Peyer's patch (tissue), 4 donors: ENCODE data around the gene SETD1A. TPM values are rescaled to one million over a fixed set of nuclear protein-coding genes. Genes with fewer than 3 reads are reported as not detected.

ENCODE experiments used
- DNase-seq, 3 donors: peaks; one replicate each; pipeline ENCODE4 v3.0.0-alpha.2; 2017 to 2019
- H3K27ac ChIP-seq, 4 donors: fragments of 200-600 bp; sonication (generic); one replicate each; pipeline ENCODE4 v1.5.1; 2016 to 2019
- H3K27me3 ChIP-seq, 2 donors: fragments of 200-600 bp; sonication (generic); one replicate each; pipeline ENCODE4 v1.5.1; 2019
- H3K36me3 ChIP-seq, 3 donors: fragments of 200-600 bp; sonication (generic); one replicate each; pipeline ENCODE4 v1.5.1; 2016 to 2019
- H3K4me1 ChIP-seq, 4 donors: fragments of 200-600 bp; sonication (generic); one replicate each; pipeline ENCODE4 v1.5.1; 2016 to 2019
- H3K4me3 ChIP-seq, 4 donors: fragments of 200-600 bp; sonication (generic); 1 replicate in 3 of 4; 2 replicates in 1 of 4; pipeline ENCODE4 v1.5.1; 2016 to 2019; ENCODE audit warnings: mild to moderate bottlenecking in 1 of 4
- H3K9me3 ChIP-seq, 4 donors: fragments of 200-600 bp; sonication (generic); one replicate each; pipeline ENCODE4 v1.5.1; 2016 to 2019; ENCODE audit warnings: mild to moderate bottlenecking in 1 of 4
- POLR2A ChIP-seq, 2 donors: fragments of 450-650 bp; IDR thresholded peaks; one replicate each; pipeline ENCODE4 v1.5.1; 2017; ENCODE audit warnings: antibody characterized with exemption in 2 of 2, mild to moderate bottlenecking in 2 of 2, moderate library complexity in 2 of 2
- total RNA-seq, 4 donors: library from RNA; depleted of rRNA; stranded (reverse); fragments of >200 nt; gene quantifications; one replicate each; pipeline ENCODE4 v1.1.0, GENCODE V29; 2016
- TF ChIP-seq, protein P1 (sequence below), 6 experiments: fragments of 450-650 bp in 4 of 6; fragments of 200-600 bp in 2 of 6; sonication (generic) in 1 of 6; IDR thresholded peaks; one replicate each; pipeline ENCODE4 v1.5.1; 2017 to 2019; ENCODE audit warnings: antibody characterized with exemption in 6 of 6, mild to moderate bottlenecking in 3 of 6, moderate library complexity in 1 of 6

SETD1A gene
- total RNA-seq, 4 donors from 2014 or later, result 10.0 to 22.0 (median 16.5) TPM

DNA sequence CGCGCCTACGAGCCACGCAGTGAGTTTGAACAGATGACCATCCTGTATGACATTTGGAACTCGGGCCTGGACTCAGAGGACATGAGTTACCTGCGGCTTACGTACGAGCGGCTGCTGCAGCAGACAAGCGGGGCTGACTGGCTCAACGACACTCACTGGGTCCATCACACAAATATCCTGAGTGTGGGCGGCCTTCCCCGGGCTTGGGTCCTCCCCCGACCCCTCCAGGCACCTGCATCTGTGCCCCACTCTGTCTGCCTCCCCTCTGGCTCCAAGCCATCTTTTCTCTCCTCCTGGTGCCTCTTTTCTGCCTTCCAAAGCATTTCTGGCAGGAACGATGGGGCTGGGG lies 22.4 kb downstream of the SETD1A start:
- peaks cover 0 to 74% (median 0%) of the 10 kb centered on the region in 3 donors for H3K36me3 ChIP-seq
- no peak overlapping the region for H3K27ac ChIP-seq
- H3K27me3 ChIP-seq, result no peaks in the 10 kb centered on the region
- peaks cover 0 to 3% (median 0%) of the 10 kb centered on the region in 4 donors for H3K4me1 ChIP-seq
- no peak overlapping the region for H3K4me3 ChIP-seq
- no peaks in the 10 kb centered on the region for H3K9me3 ChIP-seq
- no peak for DNase-seq
- TF ChIP-seq POLR2A (IDR thresholded peaks at IDR 0.05), result no peak
- TF ChIP-seq, protein P1, sequence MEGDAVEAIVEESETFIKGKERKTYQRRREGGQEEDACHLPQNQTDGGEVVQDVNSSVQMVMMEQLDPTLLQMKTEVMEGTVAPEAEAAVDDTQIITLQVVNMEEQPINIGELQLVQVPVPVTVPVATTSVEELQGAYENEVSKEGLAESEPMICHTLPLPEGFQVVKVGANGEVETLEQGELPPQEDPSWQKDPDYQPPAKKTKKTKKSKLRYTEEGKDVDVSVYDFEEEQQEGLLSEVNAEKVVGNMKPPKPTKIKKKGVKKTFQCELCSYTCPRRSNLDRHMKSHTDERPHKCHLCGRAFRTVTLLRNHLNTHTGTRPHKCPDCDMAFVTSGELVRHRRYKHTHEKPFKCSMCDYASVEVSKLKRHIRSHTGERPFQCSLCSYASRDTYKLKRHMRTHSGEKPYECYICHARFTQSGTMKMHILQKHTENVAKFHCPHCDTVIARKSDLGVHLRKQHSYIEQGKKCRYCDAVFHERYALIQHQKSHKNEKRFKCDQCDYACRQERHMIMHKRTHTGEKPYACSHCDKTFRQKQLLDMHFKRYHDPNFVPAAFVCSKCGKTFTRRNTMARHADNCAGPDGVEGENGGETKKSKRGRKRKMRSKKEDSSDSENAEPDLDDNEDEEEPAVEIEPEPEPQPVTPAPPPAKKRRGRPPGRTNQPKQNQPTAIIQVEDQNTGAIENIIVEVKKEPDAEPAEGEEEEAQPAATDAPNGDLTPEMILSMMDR (IDR thresholded peaks at IDR 0.05), result no peak

DNA sequence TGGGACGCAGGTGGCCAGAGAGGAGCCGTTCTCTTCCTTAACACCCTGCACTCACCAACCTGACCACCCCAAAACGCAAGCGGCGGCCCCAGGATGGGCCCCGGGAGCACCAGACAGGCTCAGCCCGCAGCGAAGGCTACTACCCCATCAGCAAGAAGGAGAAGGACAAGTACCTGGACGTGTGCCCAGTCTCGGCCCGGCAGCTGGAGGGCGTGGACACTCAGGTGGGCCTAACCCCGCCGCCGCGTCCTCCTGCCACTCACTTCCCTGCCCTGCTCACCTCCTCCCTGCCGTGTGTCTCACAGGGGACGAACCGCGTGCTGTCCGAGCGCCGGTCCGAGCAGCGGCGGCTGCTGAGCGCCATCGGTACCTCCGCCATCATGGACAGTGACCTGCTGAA lies 22.9 kb downstream of the SETD1A start:
- Histone ChIP-seq H3K4me3 (no peak overlapping the region), H3K27ac (no peak overlapping the region), H3K27me3 (no peaks in the 10 kb centered on the region), H3K4me1 (peaks cover 0 to 6% (median 2%) of the 10 kb centered on the region in 4 donors), H3K9me3 (no peaks in the 10 kb centered on the region), H3K36me3 (peaks cover 0 to 71% (median 0%) of the 10 kb centered on the region in 3 donors)
- TF ChIP-seq POLR2A (IDR thresholded peaks at IDR 0.05), result no peak
- TF ChIP-seq, protein P1 (IDR thresholded peaks at IDR 0.05), result no peak
- no peak for DNase-seq

DNA sequence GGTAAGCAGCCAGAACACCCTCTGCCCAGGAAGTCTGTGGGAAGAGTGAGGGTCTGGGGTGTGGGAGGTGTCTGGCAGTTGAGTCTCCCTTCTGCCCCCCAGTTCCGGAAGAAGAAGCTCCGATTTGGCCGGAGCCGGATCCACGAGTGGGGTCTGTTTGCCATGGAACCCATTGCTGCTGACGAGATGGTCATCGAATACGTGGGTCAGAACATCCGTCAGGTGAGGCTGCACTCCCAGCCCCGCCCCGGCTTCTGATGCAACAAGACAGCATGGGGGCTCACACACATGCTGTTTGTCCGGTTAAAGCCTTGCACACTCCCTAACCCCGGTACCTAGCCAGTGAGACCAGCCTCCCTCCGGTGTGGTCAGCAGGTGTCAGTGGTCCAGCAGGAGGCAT lies 23.4 kb downstream of the SETD1A start:
- H3K4me1 ChIP-seq, result peaks cover 0 to 8% (median 3%) of the 10 kb centered on the region in 4 donors
- TF ChIP-seq, protein P1 (IDR thresholded peaks at IDR 0.05), result no peak
- TF ChIP-seq POLR2A (IDR thresholded peaks at IDR 0.05), result no peak
- H3K27me3 ChIP-seq, result no peaks in the 10 kb centered on the region
- no peak overlapping the region for H3K27ac ChIP-seq
- H3K36me3 ChIP-seq, result peaks cover 0 to 66% (median 0%) of the 10 kb centered on the region in 3 donors
- no peaks in the 10 kb centered on the region for H3K9me3 ChIP-seq
- no peak for DNase-seq
- no peak overlapping the region for H3K4me3 ChIP-seq

DNA sequence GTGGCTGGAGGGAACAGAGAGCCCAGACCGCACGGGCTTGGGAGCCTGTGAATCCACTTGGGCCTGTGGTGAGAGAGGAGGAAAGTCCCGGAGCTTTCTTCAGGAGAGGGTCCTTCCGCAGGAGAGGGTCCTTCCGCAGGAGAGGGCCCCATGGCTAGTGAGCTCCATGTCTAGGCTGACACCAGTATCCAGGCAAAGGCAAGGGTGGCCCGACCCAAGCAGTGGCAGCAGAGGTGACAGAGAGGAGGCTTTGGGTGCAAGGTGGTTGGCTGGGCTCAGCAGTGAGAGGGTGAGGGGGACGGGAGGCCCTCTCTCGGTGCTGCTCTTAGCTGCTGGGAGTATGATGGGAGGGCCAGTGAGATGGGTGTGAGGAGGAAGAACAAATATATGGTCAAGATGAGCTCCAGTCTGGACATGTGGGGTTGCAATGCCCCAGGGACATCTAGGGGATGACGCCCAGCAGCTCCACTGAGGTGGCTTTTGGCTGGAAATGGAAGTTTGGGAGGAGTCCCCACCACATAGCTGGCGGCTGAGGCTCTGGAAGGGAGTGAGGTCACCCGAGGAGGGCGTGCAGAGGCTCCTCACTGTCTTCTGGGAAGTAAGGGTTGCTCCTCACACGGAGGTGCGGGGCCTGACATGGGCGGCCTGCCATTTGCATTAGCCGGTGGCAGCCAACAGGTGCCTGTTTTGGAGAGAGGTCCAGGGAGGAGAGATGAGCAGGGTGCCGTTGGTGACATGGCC lies 25.2 kb downstream of the SETD1A start:
- Histone ChIP-seq H3K36me3 (peaks cover 0 to 50% (median 0%) of the 10 kb centered on the region in 3 donors), H3K9me3 (no peaks in the 10 kb centered on the region), H3K4me3 (no peak overlapping the region), H3K4me1 (peaks cover 0 to 12% (median 3%) of the 10 kb centered on the region in 4 donors), H3K27me3 (no peaks in the 10 kb centered on the region), H3K27ac (no peak overlapping the region)
- TF ChIP-seq POLR2A (IDR thresholded peaks at IDR 0.05), result no peak
- TF ChIP-seq, protein P1 (IDR thresholded peaks at IDR 0.05), result no peak
- no peak for DNase-seq

DNA sequence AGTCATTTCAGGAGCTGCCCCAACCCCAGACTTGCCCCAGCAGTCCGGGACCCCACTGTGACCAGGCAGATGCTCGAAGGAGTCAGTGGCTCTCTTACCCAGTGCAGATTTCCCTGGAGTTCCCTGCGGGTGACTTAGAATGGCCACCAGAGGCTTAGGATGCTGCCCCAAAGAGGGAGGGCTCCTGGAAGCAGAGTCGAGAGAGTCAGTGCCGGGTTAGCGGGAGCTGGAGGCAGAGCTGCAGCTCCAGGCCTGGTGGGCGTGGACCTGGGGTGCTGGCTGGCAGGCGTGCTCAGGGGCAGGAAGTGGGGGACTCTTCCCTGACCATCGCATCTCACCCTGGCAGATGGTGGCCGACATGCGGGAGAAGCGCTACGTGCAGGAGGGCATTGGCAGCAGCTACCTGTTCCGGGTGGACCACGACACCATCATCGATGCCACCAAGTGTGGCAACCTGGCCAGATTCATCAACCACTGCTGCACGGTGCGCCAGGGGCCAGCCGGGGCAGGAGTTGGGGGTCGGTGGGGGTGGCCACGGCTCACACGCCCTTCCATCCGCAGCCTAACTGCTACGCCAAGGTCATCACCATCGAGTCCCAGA lies 25.8 kb downstream of the SETD1A start:
- H3K4me1 ChIP-seq, result peaks cover 0 to 12% (median 3%) of the 10 kb centered on the region in 4 donors
- peaks cover 0 to 48% (median 0%) of the 10 kb centered on the region in 3 donors for H3K36me3 ChIP-seq
- H3K27me3 ChIP-seq, result no peaks in the 10 kb centered on the region
- H3K27ac ChIP-seq, result no peak overlapping the region
- DNase-seq, result no peak
- no peak for TF ChIP-seq POLR2A (IDR thresholded peaks at IDR 0.05)
- TF ChIP-seq, protein P1 (IDR thresholded peaks at IDR 0.05), result no peak
- H3K9me3 ChIP-seq, result no peaks in the 10 kb centered on the region
- no peak overlapping the region for H3K4me3 ChIP-seq
